Esophagus squamous epithelium (tissue), 4 donors: ENCODE results near the gene PARP6.

Experiments used
- CTCF ChIP-seq, 6 experiments: fragments of 450-650 bp in 4 of 6; fragments of 200-600 bp in 2 of 6; sonication (generic) in 2 of 6; IDR thresholded peaks; one replicate each; pipeline ENCODE4 v1.5.1; 2016 to 2019; ENCODE audit warnings: antibody characterized with exemption in 6 of 6, mild to moderate bottlenecking in 4 of 6, moderate library complexity in 4 of 6
- POLR2A ChIP-seq, 4 donors: fragments of 450-650 bp; IDR thresholded peaks; one replicate each; pipeline ENCODE4 v1.6.1; 2017; ENCODE audit warnings: antibody characterized with exemption in 4 of 4, mild to moderate bottlenecking in 4 of 4, moderate library complexity in 3 of 4

- TF ChIP-seq CTCF (IDR thresholded peaks at IDR 0.05) (no peak), POLR2A (IDR thresholded peaks at IDR 0.05) (no peak)
These were observed 45.2 kb downstream of the PARP6 start for GRCh38 chr15:72227192-72227586.
